Mucosa of descending colon (tissue), 3 donors: ENCODE results near the gene PA2G4. TPM values are rescaled to one million over a fixed set of nuclear protein-coding genes. Genes with fewer than 3 reads are reported as not detected.
"Not testable (repeated sequence)": the region's sequence is repeated elsewhere in the genome, so short reads cannot be mapped to it uniquely, and the experiment has no call there.

ENCODE experiments used
- ATAC-seq: fragments of 200-7000 bp; cut with Tn5 transposase; one replicate; pipeline ENCODE4 v1.9.1; 2020; ENCODE audit warnings: mild to moderate bottlenecking, moderate library complexity
- DNase-seq, 3 donors: peaks; one replicate each; pipeline ENCODE4 v3.0.0-alpha.2; 2020
- H3K36me3 ChIP-seq: fragments of 200-600 bp; one replicate; pipeline ENCODE4 v1.8.0; 2021; ENCODE audit warnings: low read depth, mild to moderate bottlenecking
- H3K4me1 ChIP-seq: fragments of 200-600 bp; one replicate; pipeline ENCODE4 v1.8.0; 2021; ENCODE audit warnings: low read depth, mild to moderate bottlenecking
- H3K4me3 ChIP-seq: fragments of 200-600 bp; one replicate; pipeline ENCODE4 v1.8.0; 2021; ENCODE audit warnings: mild to moderate bottlenecking
- H3K9me3 ChIP-seq: fragments of 200-600 bp; one replicate; pipeline ENCODE4 v1.8.0; 2021; ENCODE audit warnings: mild to moderate bottlenecking
- intact Hi-C, 2 donors: fragments of 100-400 bp; cut with DNase I in 1 of 2; cut with micrococcal nuclease in 1 of 2; formaldehyde crosslinking; loops; one replicate each; pipeline versions ENCODE4 v1.11.0 to v1.11.1; 2022; cut with DNase I, micrococcal nuclease
- long read RNA-seq, 2 donors: library from polyadenylated mRNA; unstranded; transcript quantifications; one replicate each; pipeline ENCODE4 v2.0.0, GENCODE V29; 2019 to 2021
- total RNA-seq, 3 donors: library from RNA; stranded (reverse); fragmentation: NEBNext Ultra II Directional in 2 of 3; extraction: Animal tissue kit (Norgen Biotek cat#: 25700) in 2 of 3; gene quantifications; one replicate each; pipeline versions ENCODE4 v1.2.1 to v1.2.4, GENCODE V29; 2021 to 2023
- TF ChIP-seq, protein P1 (sequence below): fragments of 200-600 bp; IDR thresholded peaks from one replicate; pipeline ENCODE4 v1.8.0; 2022; ENCODE audit warnings: antibody characterized with exemption, mild to moderate bottlenecking
- donor health status: DM: no; HTN: no; CAD: no; lungs with moderate emphysema.
- donor health status: DM: no; HTN: no; CAD: no.
- donor health status: DM: no; HTN: yes; CAD: no.

Gene PA2G4
- total RNA-seq: 10 to 100 TPM; 61.7 to 94.9 (median 90.3) TPM
- long read RNA-seq, donor 1, transcript PA2G4-201 (13 exons, 2,577 nt): major isoform, 111 of 140 reads
- long read RNA-seq, donor 1, partial matches to known transcripts: 21 of 140 reads
- long read RNA-seq, donor 1, other reads (novel, unspliced or antisense): 8 of 140 reads
- long read RNA-seq, donor 2, transcript PA2G4-201 (13 exons, 2,577 nt): major isoform, 21 of 133 reads
- long read RNA-seq, donor 2, partial matches to known transcripts: 105 of 133 reads
- long read RNA-seq, donor 2, other reads (novel, unspliced or antisense): 7 of 133 reads

GRCh38 chr12:56104109-56104814 is at the start of gene PA2G4:
Gene PA2G4, plus strand, starts transcription at chr12:56104559. Its CDS starts 179 bp downstream, at chr12:56104738.
- Histone ChIP-seq H3K36me3 (no peaks in the 10 kb centered on the region), H3K4me3 (peak within 1 kb of the TSS; percentile 67), H3K4me1 (peaks cover 22% of the 10 kb centered on the region), H3K9me3 (no peaks in the 10 kb centered on the region)
- DNase-seq (peak; percentile 97 to 98 (median 98)), ATAC-seq (peak; percentile 95)
- intact Hi-C loops: no loop called here
- TF ChIP-seq, protein P1, sequence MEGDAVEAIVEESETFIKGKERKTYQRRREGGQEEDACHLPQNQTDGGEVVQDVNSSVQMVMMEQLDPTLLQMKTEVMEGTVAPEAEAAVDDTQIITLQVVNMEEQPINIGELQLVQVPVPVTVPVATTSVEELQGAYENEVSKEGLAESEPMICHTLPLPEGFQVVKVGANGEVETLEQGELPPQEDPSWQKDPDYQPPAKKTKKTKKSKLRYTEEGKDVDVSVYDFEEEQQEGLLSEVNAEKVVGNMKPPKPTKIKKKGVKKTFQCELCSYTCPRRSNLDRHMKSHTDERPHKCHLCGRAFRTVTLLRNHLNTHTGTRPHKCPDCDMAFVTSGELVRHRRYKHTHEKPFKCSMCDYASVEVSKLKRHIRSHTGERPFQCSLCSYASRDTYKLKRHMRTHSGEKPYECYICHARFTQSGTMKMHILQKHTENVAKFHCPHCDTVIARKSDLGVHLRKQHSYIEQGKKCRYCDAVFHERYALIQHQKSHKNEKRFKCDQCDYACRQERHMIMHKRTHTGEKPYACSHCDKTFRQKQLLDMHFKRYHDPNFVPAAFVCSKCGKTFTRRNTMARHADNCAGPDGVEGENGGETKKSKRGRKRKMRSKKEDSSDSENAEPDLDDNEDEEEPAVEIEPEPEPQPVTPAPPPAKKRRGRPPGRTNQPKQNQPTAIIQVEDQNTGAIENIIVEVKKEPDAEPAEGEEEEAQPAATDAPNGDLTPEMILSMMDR: peak; percentile 9

GRCh38 chr12:56059964-56060363 is 44.4 kb upstream of the PA2G4 start:
- ATAC-seq, DNase-seq, H3K4me3 ChIP-seq, H3K4me1 ChIP-seq, H3K36me3 ChIP-seq, H3K9me3 ChIP-seq, intact Hi-C loops: not testable (repeated sequence)

DNA sequence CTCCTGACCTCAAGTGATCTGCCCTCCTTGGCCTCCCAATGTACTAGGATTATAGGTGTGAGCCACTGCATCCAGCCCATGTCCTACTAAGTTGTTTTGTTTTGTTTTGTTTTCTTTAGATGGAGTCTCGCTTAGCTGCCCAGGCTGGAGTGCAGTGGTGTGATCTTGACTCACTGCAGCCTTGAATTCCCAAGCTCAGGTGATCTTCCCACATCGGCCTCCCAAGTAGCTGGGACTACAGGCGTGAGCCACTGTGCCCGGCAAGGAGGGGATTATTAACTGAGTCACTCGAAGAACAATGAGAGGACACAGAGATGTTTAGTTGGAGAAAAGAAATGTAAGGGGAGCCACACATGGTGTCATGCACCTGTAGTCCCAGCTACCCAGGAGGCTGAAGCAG is 42.4 kb upstream of the PA2G4 start:
- H3K4me3 ChIP-seq: no peak overlapping the region

GRCh38 chr12:56062996-56063395 is 41.4 kb upstream of the PA2G4 start:
- ATAC-seq (no peak), DNase-seq (no peak)
- Histone ChIP-seq H3K36me3 (no peaks in the 10 kb centered on the region), H3K4me1 (no peaks in the 10 kb centered on the region), H3K4me3 (no peak overlapping the region), H3K9me3 (no peaks in the 10 kb centered on the region)
- TF ChIP-seq, protein P1: no peak
- intact Hi-C loops: no loop called here

More for the DNA sequence above, 42.4 kb upstream of the PA2G4 start:
- intact Hi-C loops: no loop called here
- DNase-seq (no peak), ATAC-seq (no peak)
- Histone ChIP-seq H3K4me1 (no peaks in the 10 kb centered on the region), H3K36me3 (no peaks in the 10 kb centered on the region), H3K9me3 (no peaks in the 10 kb centered on the region)
- TF ChIP-seq, protein P1: no peak

DNA sequence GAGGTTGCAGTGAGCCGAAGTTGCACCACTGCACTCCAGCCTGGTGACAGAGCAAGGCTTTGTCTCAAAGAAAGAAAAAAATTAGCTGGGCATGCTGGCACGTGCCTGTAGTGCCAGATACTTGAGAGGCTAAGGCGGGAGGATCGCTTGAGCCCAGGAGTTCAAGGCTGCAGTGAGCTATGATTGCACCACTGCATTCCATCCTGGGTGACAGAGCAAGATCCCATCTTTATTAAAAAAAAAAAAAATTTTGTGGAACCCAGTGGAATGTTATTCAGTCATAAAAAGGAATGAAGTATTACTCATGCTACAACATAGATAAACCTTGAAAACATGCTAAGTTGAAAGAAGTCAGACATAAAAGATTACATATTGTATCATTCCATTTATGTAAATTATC is 32.7 kb upstream of the PA2G4 start:
- ATAC-seq: no peak
- DNase-seq: no peak
- no peaks in the 10 kb centered on the region for H3K4me1 ChIP-seq
- no peaks in the 10 kb centered on the region for H3K9me3 ChIP-seq
- TF ChIP-seq, protein P1: no peak
- intact Hi-C loops: no loop called here
- no peak overlapping the region for H3K4me3 ChIP-seq
- H3K36me3 ChIP-seq: no peaks in the 10 kb centered on the region

- no peak for ATAC-seq
These were observed 30.0 kb upstream of the PA2G4 start for GRCh38 chr12:56074396-56074795.

GRCh38 chr12:56077966-56078365 is 26.4 kb upstream of the PA2G4 start:
- ATAC-seq, intact Hi-C loops: not testable (repeated sequence)

More at GRCh38 chr12:56074396-56074795, 30.0 kb upstream of the PA2G4 start:
- H3K36me3 ChIP-seq: no peaks in the 10 kb centered on the region
- H3K4me1 ChIP-seq: peaks cover 9% of the 10 kb centered on the region
- no peak overlapping the region for H3K4me3 ChIP-seq
- TF ChIP-seq, protein P1: no peak
- no peaks in the 10 kb centered on the region for H3K9me3 ChIP-seq
- intact Hi-C loops: no loop called here
- no peak for DNase-seq

More at GRCh38 chr12:56077966-56078365, 26.4 kb upstream of the PA2G4 start:
- H3K36me3 ChIP-seq, DNase-seq, H3K9me3 ChIP-seq, H3K4me3 ChIP-seq: not testable (repeated sequence)
- H3K4me1 ChIP-seq: peaks cover 19% of the 10 kb centered on the region
